Panc1 (cell line): ENCODE results near the gene FAP. TPM values are rescaled to one million over a fixed set of nuclear protein-coding genes. Genes with fewer than 3 reads are reported as not detected.

Source experiments
- ATAC-seq: fragments of 200-7000 bp; cut with Tn5 transposase; 2 replicates; pipeline ENCODE4 v1.9.1; 2020; ENCODE audit warnings: mild to moderate bottlenecking, moderate library complexity
- BruUV-seq: library from RNA; stranded (reverse); fragments of 400-500 nt; replicated peaks from 2 replicates; lab custom pipeline; 2021; lab: Mats Ljungman, UMichigan
- CTCF ChIA-PET: fragments of 300-600 bp; sonication (Branson Sonifier 250); formaldehyde crosslinking; loops from one replicate; lab custom pipeline; 2022; ENCODE audit warnings: antibody characterized with exemption; lab: Charles Lee
- POLR2A ChIA-PET: fragments of 300-600 bp; sonication (Branson Sonifier 250); formaldehyde crosslinking; loops from one replicate; lab custom pipeline; 2022; ENCODE audit warnings: antibody characterized with exemption; lab: Charles Lee
- DNase-seq: peaks from one replicate; pipeline ENCODE4 v3.0.0-alpha.2; 2010; ENCODE audit warnings: low read depth, low spot score
- H3K27ac ChIP-seq: 2 replicates; pipeline ENCODE4 v1.5.1; 2011; ENCODE audit warnings: mild to moderate bottlenecking, low read length, inconsistent platforms
- H3K27me3 ChIP-seq: fragments of 200-500 bp; sonication (Bioruptor generic); 2 replicates; pipeline ENCODE4 v1.6.0; 2014; ENCODE audit warnings: low read length, inconsistent platforms; ENCODE audit not compliant: control insufficient read depth, insufficient read depth
- H3K36me3 ChIP-seq: fragments of 200-500 bp; sonication (Bioruptor generic); 2 replicates; pipeline ENCODE4 v1.5.1; 2014; ENCODE audit warnings: inconsistent platforms, mild to moderate bottlenecking, low read length, moderate library complexity; ENCODE audit not compliant: control insufficient read depth, insufficient read depth
- H3K4me1 ChIP-seq: 2 replicates; pipeline ENCODE4 v1.5.1; 2011; ENCODE audit warnings: inconsistent platforms, mild to moderate bottlenecking, low read length, moderate library complexity; ENCODE audit not compliant: control insufficient read depth, insufficient read depth
- H3K4me3 ChIP-seq, 2 experiments: 2 replicates each; pipeline ENCODE4 v1.5.1; 2011 to 2012; ENCODE audit warnings: low read depth in 2 of 2, low read length in 2 of 2, mild to moderate bottlenecking in 2 of 2, inconsistent platforms in 1 of 2, moderate library complexity in 1 of 2
- H3K9me3 ChIP-seq: fragments of 200-500 bp; sonication (Bioruptor generic); 2 replicates; pipeline ENCODE4 v1.5.1; 2014; ENCODE audit warnings: low read depth, mild to moderate bottlenecking, inconsistent platforms, low read length, moderate library complexity; ENCODE audit not compliant: control insufficient read depth, insufficient read depth
- POLR2AphosphoS5 ChIP-seq: IDR thresholded peaks from 2 replicates; pipeline ENCODE4 v1.6.1; 2012; ENCODE audit warnings: mild to moderate bottlenecking, low read depth, low read length, moderate library complexity
- SIN3A ChIP-seq: IDR thresholded peaks from 2 replicates; pipeline ENCODE4 v1.6.1; 2012; ENCODE audit warnings: low read depth, mild to moderate bottlenecking, low read length, moderate library complexity, borderline replicate concordance; ENCODE audit not compliant: insufficient read depth
- TCF7L2 ChIP-seq: IDR thresholded peaks from 2 replicates; pipeline ENCODE4 v1.6.1; 2011; ENCODE audit warnings: mild to moderate bottlenecking, low read depth, low read length, inconsistent platforms
- in situ Hi-C: cut with HindIII; loops from 2 replicates; pipeline ENCODE4 v1.10.0; 2016; ENCODE audit warnings: low sequenced_read_pairs, low pct_unique_long_range_greater_than_20kb
- intact Hi-C: fragments of 100-400 bp; cut with micrococcal nuclease; formaldehyde crosslinking; loops from one replicate; pipeline ENCODE4 v1.10.0; 2022; ENCODE audit not compliant: unreplicated experiment
- total RNA-seq: library from RNA; stranded (reverse); gene quantifications from one replicate; pipeline ENCODE4 v1.2.1, GENCODE V29; 2021; ENCODE audit not compliant: unreplicated experiment
- TF ChIP-seq, protein P1 (sequence below): fragments of 450-650 bp; IDR thresholded peaks from 2 replicates; pipeline ENCODE4 v1.5.1; 2017; ENCODE audit warnings: mild to moderate bottlenecking
- TF ChIP-seq, protein P2 (sequence below), 2 experiments: IDR thresholded peaks; 2 replicates each; pipeline ENCODE4 v1.6.1; 2011 to 2012; ENCODE audit warnings: low read depth in 2 of 2, control low read depth in 1 of 2, low read length in 1 of 2, mild to moderate bottlenecking in 1 of 2, moderate library complexity in 1 of 2; ENCODE audit not compliant: insufficient read depth in 1 of 2

FAP gene
- total RNA-seq, 1 experiment from 2014 or later = not detected

DNA sequence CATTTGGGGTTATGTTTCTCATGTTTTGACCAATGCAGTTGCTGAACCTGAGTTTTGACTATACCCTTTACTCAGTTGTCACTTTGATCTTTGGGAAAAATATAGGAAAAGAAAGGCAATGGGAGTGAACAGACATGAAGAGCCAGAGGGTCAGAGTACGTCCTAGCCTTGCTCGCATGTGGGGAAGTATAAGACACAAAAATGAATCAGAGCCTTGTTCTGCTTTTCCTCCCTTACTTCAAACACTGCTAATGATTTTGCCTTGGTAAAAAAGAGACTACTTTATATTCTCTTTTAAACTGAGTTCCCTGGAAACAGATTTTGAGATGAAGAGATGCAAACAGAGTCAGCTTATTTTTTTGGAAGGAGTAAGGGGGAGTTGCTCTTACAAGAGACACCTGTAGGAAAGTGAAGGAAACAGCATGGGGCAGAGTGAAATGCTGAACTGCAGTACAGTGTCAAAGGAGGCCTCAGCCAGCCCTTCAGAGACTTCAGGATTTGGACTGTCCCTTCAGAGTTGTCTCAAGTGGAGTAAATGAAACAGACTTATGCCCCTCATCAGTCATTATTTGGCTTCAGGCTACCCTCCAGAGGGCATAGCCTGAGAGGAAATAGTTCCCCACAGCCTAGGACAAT lies 11.1 kb upstream of the FAP start:
- intact Hi-C loops (no loop called here), in situ Hi-C loops (no loop called here)
- DNase-seq (no peak), ATAC-seq (no peak)
- Histone ChIP-seq H3K4me1 (no peaks in the 10 kb centered on the region), H3K4me3 (no peak overlapping the region), H3K36me3 (no peaks in the 10 kb centered on the region), H3K27me3 (no peaks in the 10 kb centered on the region), H3K9me3 (no peaks in the 10 kb centered on the region), H3K27ac (no peak overlapping the region)
- no peak for TF ChIP-seq TCF7L2
- no peak for TF ChIP-seq SIN3A
- TF ChIP-seq, protein P1, sequence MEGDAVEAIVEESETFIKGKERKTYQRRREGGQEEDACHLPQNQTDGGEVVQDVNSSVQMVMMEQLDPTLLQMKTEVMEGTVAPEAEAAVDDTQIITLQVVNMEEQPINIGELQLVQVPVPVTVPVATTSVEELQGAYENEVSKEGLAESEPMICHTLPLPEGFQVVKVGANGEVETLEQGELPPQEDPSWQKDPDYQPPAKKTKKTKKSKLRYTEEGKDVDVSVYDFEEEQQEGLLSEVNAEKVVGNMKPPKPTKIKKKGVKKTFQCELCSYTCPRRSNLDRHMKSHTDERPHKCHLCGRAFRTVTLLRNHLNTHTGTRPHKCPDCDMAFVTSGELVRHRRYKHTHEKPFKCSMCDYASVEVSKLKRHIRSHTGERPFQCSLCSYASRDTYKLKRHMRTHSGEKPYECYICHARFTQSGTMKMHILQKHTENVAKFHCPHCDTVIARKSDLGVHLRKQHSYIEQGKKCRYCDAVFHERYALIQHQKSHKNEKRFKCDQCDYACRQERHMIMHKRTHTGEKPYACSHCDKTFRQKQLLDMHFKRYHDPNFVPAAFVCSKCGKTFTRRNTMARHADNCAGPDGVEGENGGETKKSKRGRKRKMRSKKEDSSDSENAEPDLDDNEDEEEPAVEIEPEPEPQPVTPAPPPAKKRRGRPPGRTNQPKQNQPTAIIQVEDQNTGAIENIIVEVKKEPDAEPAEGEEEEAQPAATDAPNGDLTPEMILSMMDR = no peak
- TF ChIP-seq, protein P2, sequence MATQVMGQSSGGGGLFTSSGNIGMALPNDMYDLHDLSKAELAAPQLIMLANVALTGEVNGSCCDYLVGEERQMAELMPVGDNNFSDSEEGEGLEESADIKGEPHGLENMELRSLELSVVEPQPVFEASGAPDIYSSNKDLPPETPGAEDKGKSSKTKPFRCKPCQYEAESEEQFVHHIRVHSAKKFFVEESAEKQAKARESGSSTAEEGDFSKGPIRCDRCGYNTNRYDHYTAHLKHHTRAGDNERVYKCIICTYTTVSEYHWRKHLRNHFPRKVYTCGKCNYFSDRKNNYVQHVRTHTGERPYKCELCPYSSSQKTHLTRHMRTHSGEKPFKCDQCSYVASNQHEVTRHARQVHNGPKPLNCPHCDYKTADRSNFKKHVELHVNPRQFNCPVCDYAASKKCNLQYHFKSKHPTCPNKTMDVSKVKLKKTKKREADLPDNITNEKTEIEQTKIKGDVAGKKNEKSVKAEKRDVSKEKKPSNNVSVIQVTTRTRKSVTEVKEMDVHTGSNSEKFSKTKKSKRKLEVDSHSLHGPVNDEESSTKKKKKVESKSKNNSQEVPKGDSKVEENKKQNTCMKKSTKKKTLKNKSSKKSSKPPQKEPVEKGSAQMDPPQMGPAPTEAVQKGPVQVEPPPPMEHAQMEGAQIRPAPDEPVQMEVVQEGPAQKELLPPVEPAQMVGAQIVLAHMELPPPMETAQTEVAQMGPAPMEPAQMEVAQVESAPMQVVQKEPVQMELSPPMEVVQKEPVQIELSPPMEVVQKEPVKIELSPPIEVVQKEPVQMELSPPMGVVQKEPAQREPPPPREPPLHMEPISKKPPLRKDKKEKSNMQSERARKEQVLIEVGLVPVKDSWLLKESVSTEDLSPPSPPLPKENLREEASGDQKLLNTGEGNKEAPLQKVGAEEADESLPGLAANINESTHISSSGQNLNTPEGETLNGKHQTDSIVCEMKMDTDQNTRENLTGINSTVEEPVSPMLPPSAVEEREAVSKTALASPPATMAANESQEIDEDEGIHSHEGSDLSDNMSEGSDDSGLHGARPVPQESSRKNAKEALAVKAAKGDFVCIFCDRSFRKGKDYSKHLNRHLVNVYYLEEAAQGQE (IDR thresholded peaks at IDR 0.05; ENCODE audit: insufficient read depth in 1 of 2, low read depth in 2 of 2, low read length in 1 of 2) = no peak
- no peak for TF ChIP-seq POLR2AphosphoS5
- ChIA-PET CTCF (no interaction called here), POLR2A (no interaction called here)
- no TSS peak for BruUV-seq

DNA sequence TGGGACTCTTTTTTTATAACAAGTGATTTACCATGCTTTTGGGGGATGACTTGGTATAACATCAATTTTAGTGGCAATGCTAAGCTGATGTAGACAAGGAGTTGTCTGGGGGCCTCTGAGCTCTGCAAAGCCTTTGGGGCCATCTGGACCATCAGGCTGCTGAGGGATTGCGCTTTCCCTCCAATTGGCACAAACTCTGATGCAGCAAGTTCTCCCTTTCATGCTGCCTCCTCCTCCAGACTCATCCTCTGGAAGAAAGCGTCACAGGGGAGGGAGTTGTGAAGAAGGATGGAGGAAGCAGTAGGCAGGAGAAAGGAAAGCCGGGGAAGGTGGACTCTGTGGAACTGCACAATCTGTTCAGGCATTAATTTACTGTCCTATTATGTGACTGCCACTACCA lies 10.2 kb upstream of the FAP start:
- in situ Hi-C loops (no loop called here), intact Hi-C loops (no loop called here)
- TF ChIP-seq, protein P2 (IDR thresholded peaks at IDR 0.05; ENCODE audit: insufficient read depth in 1 of 2, low read depth in 2 of 2, low read length in 1 of 2) = no peak
- TF ChIP-seq TCF7L2 = no peak
- TF ChIP-seq, protein P1 = no peak
- TF ChIP-seq SIN3A = no peak
- TF ChIP-seq POLR2AphosphoS5 = no peak
- ChIA-PET CTCF (no interaction called here), POLR2A (no interaction called here)
- no peak for DNase-seq
- no TSS peak for BruUV-seq
- Histone ChIP-seq H3K4me1 (no peaks in the 10 kb centered on the region), H3K27ac (no peak overlapping the region), H3K36me3 (no peaks in the 10 kb centered on the region), H3K4me3 (no peak overlapping the region), H3K27me3 (no peaks in the 10 kb centered on the region), H3K9me3 (no peaks in the 10 kb centered on the region)
- no peak for ATAC-seq
